MCF 10A (cell line): ENCODE measurements around the gene TEN1. TPM values are rescaled to one million over a fixed set of nuclear protein-coding genes. Genes with fewer than 3 reads are reported as not detected.

Experiments
- BruUV-seq: library from RNA; stranded (reverse); fragments of 400-500 nt; replicated peaks from 2 replicates; lab custom pipeline; 2021; lab: Mats Ljungman, UMichigan
- CTCF ChIA-PET: fragments of 300-600 bp; sonication (Branson Sonifier 250); formaldehyde crosslinking; extraction: SDS; loops from one replicate; lab custom pipeline; 2021; ENCODE audit warnings: antibody characterized with exemption, inconsistent platforms; lab: Yijun Ruan, JAX
- POLR2A ChIA-PET: fragments of 300-600, 350-650 bp; sonication (Branson Sonifier 250); formaldehyde crosslinking; extraction: SDS; loops from one replicate; lab custom pipeline; 2020; ENCODE audit warnings: antibody characterized with exemption, inconsistent platforms; lab: Yijun Ruan, JAX
- DNase-seq: peaks from one replicate; pipeline ENCODE4 v3.0.0-alpha.2; 2018; ENCODE audit not compliant: unreplicated experiment
- H3K27ac Mint-ChIP-seq: one replicate; pipeline ENCODE4 v1.8.0; 2022; ENCODE audit warnings: mild to moderate bottlenecking, low read depth, mixed read lengths; ENCODE audit not compliant: unreplicated experiment
- H3K27me3 Mint-ChIP-seq: one replicate; pipeline ENCODE4 v1.8.0; 2022; ENCODE audit warnings: mixed read lengths; ENCODE audit not compliant: insufficient read depth, unreplicated experiment
- H3K36me3 Mint-ChIP-seq: one replicate; pipeline ENCODE4 v1.8.0; 2022; ENCODE audit warnings: mild to moderate bottlenecking, moderate library complexity, mixed read lengths; ENCODE audit not compliant: insufficient read depth, unreplicated experiment
- H3K4me1 Mint-ChIP-seq: one replicate; pipeline ENCODE4 v1.8.0; 2022; ENCODE audit warnings: mixed read lengths; ENCODE audit not compliant: insufficient read depth, unreplicated experiment
- H3K4me3 Mint-ChIP-seq: one replicate; pipeline ENCODE4 v1.8.0; 2022; ENCODE audit warnings: mild to moderate bottlenecking, moderate library complexity, mixed read lengths; ENCODE audit not compliant: unreplicated experiment
- H3K9me3 Mint-ChIP-seq: one replicate; pipeline ENCODE4 v1.8.0; 2022; ENCODE audit warnings: mixed read lengths; ENCODE audit not compliant: unreplicated experiment
- intact Hi-C: fragments of 100-400 bp; cut with micrococcal nuclease; formaldehyde crosslinking; loops from 2 replicates; pipeline ENCODE4 v1.14.1; 2022
- total RNA-seq: library from RNA; stranded (reverse); gene quantifications from 2 replicates; pipeline ENCODE4 v1.2.3, GENCODE V29; 2022
- TF ChIP-seq, protein P1 (sequence below): fragments of 200-600 bp; IDR thresholded peaks from one replicate; pipeline ENCODE4 v1.8.0; 2022; ENCODE audit warnings: antibody characterized with exemption, mild to moderate bottlenecking; ENCODE audit not compliant: unreplicated experiment

Gene TEN1
- total RNA-seq, 1 experiment from 2014 or later: 15.4 TPM

- Mint-ChIP-seq H3K4me3 (no peak overlapping the region), H3K9me3 (no peaks in the 10 kb centered on the region), H3K27ac (no peak overlapping the region), H3K27me3 (no peaks in the 10 kb centered on the region), H3K4me1 (peaks cover 7% of the 10 kb centered on the region), H3K36me3 (peaks cover 26% of the 10 kb centered on the region)
- no TSS peak for BruUV-seq
- CTCF ChIA-PET: interaction anchor here (0.6 kb wide), 1 partner anchor 58 kb away, joined by 4 read pairs; no protein-coding TSS in a partner anchor
- no peak for DNase-seq
- TF ChIP-seq, protein P1, sequence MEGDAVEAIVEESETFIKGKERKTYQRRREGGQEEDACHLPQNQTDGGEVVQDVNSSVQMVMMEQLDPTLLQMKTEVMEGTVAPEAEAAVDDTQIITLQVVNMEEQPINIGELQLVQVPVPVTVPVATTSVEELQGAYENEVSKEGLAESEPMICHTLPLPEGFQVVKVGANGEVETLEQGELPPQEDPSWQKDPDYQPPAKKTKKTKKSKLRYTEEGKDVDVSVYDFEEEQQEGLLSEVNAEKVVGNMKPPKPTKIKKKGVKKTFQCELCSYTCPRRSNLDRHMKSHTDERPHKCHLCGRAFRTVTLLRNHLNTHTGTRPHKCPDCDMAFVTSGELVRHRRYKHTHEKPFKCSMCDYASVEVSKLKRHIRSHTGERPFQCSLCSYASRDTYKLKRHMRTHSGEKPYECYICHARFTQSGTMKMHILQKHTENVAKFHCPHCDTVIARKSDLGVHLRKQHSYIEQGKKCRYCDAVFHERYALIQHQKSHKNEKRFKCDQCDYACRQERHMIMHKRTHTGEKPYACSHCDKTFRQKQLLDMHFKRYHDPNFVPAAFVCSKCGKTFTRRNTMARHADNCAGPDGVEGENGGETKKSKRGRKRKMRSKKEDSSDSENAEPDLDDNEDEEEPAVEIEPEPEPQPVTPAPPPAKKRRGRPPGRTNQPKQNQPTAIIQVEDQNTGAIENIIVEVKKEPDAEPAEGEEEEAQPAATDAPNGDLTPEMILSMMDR: no peak
- POLR2A ChIA-PET: no interaction called here
- intact Hi-C loops: no loop called here
Measured at GRCh38 chr17:75985986-75986385, 6.9 kb downstream of the TEN1 start.

GRCh38 chr17:75987041-75987440 is 8.0 kb downstream of the TEN1 start:
- Mint-ChIP-seq H3K4me1 (peaks cover 7% of the 10 kb centered on the region), H3K9me3 (no peaks in the 10 kb centered on the region), H3K27ac (no peak overlapping the region), H3K4me3 (no peak overlapping the region), H3K36me3 (peaks cover 36% of the 10 kb centered on the region), H3K27me3 (no peaks in the 10 kb centered on the region)
- POLR2A ChIA-PET: no interaction called here
- CTCF ChIA-PET: interaction anchor here (1.2 kb wide), 1 partner anchor 20 kb away, joined by 6 read pairs; no protein-coding TSS in a partner anchor
- intact Hi-C loops: no loop called here
- no peak for DNase-seq
- TF ChIP-seq, protein P1: no peak
- BruUV-seq: no TSS peak

DNA sequence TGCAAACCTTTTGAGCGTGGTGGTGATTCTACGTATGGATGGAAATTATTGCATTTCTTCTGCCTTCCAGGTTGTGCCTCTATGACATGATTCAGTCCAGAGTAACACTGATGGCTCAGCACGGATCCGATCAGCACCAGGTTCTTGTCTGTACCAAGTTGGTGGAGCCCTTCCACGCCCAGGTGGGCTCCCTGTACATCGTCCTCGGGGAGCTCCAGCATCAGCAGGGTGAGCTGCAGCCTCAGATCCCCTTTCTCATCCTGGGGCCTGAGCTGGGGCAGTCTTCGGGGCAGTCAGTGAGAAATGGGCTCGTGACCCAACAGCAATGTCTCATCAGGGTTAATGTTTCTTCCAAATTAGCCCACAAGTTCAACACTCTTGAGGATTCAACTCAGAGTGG is 12.4 kb downstream of the TEN1 start:
- BruUV-seq: no TSS peak
- peaks cover 63% of the 10 kb centered on the region for H3K36me3 Mint-ChIP-seq

GRCh38 chr17:75994802-75995370 is 15.8 kb downstream of the TEN1 start:
- ChIA-PET POLR2A (no interaction called here), CTCF (interaction anchor here (0.6 to 0.7 kb wide), 2 partner anchors 21 to 119 kb away, joined by 3 to 5 read pairs; no protein-coding TSS in a partner anchor)
- Mint-ChIP-seq H3K36me3 (peaks cover 57% of the 10 kb centered on the region), H3K4me3 (no peak overlapping the region), H3K4me1 (peaks cover 17% of the 10 kb centered on the region), H3K27me3 (no peaks in the 10 kb centered on the region), H3K9me3 (no peaks in the 10 kb centered on the region), H3K27ac (no peak overlapping the region)
- intact Hi-C loops: no loop called here
- TF ChIP-seq, protein P1: no peak
- DNase-seq: no peak
- no TSS peak for BruUV-seq

More for the DNA sequence above, 12.4 kb downstream of the TEN1 start:
- Mint-ChIP-seq H3K27me3 (no peaks in the 10 kb centered on the region), H3K4me1 (peaks cover 2% of the 10 kb centered on the region), H3K27ac (no peak overlapping the region), H3K9me3 (no peaks in the 10 kb centered on the region), H3K4me3 (no peak overlapping the region)
- ChIA-PET POLR2A (interaction anchor here (0.5 to 1.3 kb wide), 3 partner anchors 11 to 15 kb away, joined by 3 to 4 read pairs (median 4); no protein-coding TSS in a partner anchor), CTCF (interaction anchor here (0.7 kb wide), 2 partner anchors 13 to 86 kb away, joined by 3 read pairs; no protein-coding TSS in a partner anchor)
- TF ChIP-seq, protein P1: no peak
- intact Hi-C loops: no loop called here
- no peak for DNase-seq
